Stimulated activated naive CD8-positive, alpha-beta T cell treated with anti-CD3 and anti-CD28 coated beads, Interleukin-15, Interleukin-2, amounts not matched to agents 100 U/mL and 50 U/mL, for 24 hours (primary cell): Measurements from ENCODE around the gene KLRD1.
"Not testable (repeated sequence)": the region's sequence is repeated elsewhere in the genome, so short reads cannot be mapped to it uniquely, and the experiment has no call there.

Experiments used
- ATAC-seq: fragments of 150-1000 bp; cut with Tn5 transposase; one replicate; pipeline ENCODE4 v1.10.0; 2021
- DNase-seq: peaks from one replicate; pipeline ENCODE4 v3.0.0; 2021

KLRD1 gene

DNA sequence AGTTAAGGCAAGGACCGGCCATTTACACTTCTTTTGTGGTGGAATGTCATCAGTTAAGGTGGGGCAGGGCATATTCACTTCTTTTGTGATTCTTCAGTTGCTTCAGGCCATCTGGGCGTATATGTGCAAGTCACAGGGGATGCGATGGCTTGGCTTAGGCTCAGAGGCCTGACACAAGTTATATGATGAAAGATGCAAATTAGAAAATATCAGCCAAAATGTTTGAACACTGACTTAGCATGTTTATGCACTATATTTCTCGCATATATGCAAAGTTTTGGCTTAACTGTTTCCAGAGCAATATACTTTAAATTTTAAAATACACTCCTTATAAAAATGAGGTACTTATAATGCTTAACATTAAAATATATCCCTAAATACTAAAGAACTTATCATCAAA is 30.8 kb downstream of the KLRD1 start:
- ATAC-seq, DNase-seq: not testable (repeated sequence)

- ATAC-seq = no peak
Observed at GRCh38 chr12:10339053-10339840, 31.6 kb downstream of the KLRD1 start.

DNA sequence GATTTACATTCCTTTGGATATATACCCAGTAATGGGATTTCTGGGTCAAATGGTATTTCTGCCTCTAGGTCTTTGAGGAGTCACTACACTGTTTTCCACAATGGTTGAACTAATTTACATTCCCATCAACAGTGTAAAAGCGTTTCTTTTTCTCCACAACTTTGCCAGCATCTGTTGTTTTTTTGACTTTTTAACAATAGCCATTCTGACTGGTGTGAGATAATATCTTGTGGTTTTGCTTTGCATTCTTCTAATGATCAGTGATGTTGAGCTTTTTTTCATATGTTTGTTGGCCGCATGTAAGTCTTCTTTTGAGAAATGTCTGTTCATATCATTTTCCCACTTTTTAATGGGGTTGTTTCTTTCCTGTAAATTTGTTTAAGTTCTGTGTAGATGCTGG is 33.3 kb downstream of the KLRD1 start:
- not testable (repeated sequence) for DNase-seq, ATAC-seq

More at GRCh38 chr12:10339053-10339840, 31.6 kb downstream of the KLRD1 start:
- no peak for DNase-seq

DNA sequence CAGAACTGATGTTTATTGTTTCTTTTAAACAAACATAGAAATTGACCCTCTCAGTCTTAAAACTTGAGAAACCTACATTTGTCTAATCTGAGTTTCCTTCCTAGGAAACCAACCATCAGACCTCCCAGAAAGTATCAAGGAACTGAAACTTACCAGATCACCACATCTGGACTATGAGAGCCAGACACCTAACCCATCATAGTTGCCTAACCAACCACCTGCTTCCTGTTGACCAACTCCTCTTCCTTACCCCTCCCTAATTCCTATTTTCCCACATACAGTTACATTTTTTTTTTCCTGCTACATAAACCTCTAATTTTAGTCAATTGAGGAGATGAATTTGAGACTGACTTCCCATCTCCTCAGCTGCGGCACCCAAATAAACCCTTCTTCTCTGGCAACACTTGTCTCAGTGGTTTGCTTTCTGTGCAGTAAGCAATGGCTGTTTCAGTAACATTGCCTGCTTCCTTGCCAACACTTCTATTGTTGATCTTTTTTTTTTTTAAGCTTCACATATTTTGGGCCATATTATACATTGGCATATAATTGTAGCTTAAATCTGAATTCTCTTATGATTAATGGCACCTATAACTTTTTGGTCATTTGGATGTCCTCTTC is 34.3 kb downstream of the KLRD1 start:
- ATAC-seq (no peak), DNase-seq (no peak)

DNA sequence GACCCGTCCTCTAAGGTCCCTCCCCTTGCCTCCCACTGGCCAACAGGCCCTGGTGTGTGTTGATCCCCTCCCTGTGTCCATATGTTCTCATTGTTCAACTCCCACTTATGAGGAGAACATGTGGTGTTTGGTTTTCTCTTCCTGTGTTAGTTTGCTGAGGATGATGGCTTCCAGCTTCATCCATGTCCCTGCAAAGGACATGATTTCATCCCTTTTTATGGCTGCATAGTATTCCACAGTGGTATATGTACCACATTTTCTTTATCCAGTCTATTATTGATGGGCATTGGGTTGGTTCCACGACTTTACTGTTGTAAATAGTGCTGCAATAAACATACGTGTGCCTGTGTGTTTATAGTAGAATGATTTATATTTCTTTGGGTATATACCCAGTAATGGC is 43.8 kb downstream of the KLRD1 start:
- ATAC-seq, DNase-seq: not testable (repeated sequence)

- DNase-seq = no peak
- ATAC-seq = no peak
Observed at GRCh38 chr12:10354071-10354470, 46.4 kb downstream of the KLRD1 start.

DNA sequence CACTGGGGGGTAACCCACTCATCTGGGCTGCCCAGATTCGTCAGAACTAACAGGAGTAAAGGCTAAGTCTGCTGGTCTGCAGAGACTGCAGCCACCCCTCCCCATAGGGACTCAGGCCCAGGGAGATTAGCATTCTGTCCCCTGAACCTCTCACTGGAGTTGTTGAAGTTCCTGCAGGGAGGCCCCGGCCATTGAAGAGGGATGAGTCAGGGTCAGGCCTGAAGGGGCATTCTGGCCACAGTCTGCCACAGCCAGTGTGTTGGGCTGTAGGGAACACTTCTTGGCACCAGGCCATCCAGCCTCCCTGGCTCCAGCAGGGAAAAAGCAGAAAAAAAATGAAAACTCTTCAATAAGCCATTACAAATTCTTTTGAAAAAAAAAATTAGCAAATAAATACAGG is 46.8 kb downstream of the KLRD1 start:
- DNase-seq (no peak), ATAC-seq (no peak)

DNA sequence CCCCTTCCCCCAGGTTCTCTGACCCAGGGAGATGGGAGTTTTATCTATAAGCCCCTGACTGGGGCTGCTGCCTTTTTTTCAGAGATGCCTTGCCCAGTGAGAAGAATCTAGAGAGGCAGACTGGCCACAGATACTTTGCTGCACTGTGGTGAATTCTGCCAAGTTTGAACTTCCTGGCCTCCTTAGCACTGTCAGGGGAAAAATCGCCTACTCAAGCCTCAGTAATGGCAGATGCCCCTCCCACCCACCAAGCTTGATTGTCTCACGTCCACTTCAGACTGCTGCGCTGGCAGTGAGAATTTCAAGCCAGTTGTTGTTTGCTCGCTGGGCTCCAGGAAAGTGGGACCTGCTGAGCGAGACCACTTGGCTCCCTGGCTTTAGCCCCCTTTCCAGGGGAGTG is 50.5 kb downstream of the KLRD1 start:
- DNase-seq (no peak), ATAC-seq (no peak)

GRCh38 chr12:10358969-10359368 is 51.3 kb downstream of the KLRD1 start:
- no peak for ATAC-seq
- no peak for DNase-seq

GRCh38 chr12:10361084-10361483 is 53.4 kb downstream of the KLRD1 start:
- ATAC-seq (peak; percentile 41), DNase-seq (no peak)

- DNase-seq (no peak), ATAC-seq (no peak)
Observed at GRCh38 chr12:10361622-10362021, 54.0 kb downstream of the KLRD1 start.

DNA sequence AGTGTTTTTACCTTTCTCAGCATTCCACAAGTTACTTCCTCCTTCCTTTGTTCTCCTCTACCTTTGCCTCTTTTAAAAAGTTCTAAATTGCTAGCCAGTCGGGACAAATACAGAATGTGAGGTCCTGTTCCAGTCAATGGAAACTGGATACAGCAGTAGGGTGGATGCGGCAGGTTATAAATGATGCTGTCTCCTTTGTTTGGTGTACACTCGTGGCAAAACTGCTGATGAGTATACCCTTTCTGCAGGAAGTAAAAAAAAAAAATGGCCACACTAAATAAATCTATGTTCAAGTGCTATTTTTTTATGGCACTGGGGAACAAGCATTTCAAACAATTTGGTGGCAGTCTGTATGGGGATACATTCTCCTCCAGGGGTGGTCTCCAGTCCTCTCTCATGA is 54.7 kb downstream of the KLRD1 start:
- DNase-seq (no peak), ATAC-seq (no peak)

DNA sequence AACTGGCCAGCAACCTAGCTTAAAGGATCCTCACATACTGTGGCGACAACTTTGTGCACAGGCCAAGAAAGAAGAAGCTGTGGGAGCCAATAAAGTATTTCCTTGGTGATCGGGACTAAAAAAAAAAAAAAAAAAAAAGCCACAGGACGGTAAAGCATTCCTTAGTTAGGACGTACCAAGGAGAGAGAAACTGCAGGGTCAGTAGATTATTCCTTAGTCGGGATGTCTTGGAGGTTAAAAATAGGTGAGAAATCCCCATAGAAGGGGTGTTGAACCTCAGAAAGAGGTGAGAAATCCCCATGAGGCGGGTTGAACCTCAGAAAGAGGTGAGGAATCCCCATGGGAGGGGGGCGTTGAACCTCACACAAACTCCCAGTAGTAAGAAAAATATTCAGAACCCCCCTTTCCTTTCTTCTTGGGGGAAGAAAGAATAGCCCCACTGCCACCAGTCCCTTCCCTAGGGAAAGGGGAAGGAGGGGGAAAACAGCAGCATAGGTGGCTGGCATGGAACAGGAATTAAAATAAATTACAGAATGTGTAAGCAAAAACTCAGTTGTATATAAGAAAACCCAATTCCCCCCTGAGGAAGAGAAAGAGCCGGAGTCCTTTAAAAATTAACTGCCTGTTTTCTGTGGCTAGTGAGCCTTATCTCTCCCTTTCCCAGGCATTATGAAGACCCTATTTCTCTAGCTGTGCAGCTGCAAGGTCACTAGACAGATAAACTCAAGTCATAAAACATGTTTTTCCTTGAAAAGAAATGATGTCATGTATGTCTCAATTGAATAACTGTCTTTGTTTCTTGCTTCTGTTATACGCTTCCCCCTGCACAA is 55.4 kb downstream of the KLRD1 start:
- DNase-seq = no peak

DNA sequence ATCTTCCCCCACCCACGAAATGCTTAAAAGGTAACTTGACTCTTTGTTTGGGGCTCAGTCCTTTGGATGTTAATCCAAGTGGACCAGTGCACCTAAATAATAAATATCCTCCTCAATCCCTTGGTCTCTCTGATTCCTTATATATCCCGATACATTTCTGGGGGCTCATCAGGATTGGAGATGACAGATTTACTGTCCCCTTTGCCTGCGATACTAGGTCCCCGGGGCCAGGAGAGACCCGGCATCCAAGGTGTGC is 55.9 kb downstream of the KLRD1 start:
- DNase-seq (no peak), ATAC-seq (no peak)

More for the DNA sequence above, 55.4 kb downstream of the KLRD1 start:
- ATAC-seq = no peak

DNA sequence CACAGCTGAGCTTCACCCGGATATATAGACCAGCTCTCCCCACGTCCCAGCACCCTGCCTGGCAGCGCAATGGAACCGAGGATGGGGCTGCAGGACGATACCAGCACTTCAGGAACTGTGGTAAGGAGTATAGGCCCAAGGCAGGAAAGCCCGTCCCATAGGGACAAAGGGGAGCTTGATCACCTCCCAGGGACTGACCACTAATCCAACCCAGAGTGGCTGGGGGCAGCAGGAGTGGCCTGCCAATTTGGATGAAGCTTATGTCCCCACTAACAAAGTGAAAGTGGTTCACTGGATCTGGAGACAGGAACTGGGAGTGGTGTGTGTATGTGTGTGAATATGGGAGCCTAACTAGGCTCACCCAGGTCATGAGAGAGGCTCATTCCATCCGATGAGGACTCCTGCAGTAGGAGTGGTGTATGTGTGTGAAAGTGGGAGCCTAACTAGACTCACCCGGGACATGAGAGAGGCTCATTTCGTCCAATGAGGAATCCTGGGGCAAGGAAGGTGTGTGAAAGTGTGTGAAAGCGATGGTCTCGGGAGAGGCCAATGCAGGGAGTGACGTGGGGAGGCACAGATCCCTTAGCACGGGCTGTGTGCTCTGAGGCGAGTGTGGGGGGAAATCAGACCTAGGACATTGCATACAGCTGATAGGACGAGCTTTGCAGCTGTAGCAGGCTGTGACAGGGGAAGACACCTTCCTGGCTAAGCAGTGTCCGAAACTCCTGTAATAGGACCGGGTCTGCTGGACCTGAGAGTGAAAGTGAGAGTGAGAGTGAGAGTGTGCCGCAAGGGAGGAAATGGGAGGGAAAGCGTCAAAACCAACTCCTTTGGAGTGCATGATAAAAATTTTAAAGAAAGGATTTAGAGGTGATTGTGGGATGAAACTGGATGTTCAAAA is 56.5 kb downstream of the KLRD1 start:
- peak; percentile 53 for DNase-seq
- peak; percentile 69 for ATAC-seq

- DNase-seq = peak; percentile 65
Observed at GRCh38 chr12:10364815-10365622, 57.3 kb downstream of the KLRD1 start.

GRCh38 chr12:10365696-10366405 is 58.2 kb downstream of the KLRD1 start:
- no peak for ATAC-seq
- no peak for DNase-seq

More at GRCh38 chr12:10364815-10365622, 57.3 kb downstream of the KLRD1 start:
- ATAC-seq = peak; percentile 65

DNA sequence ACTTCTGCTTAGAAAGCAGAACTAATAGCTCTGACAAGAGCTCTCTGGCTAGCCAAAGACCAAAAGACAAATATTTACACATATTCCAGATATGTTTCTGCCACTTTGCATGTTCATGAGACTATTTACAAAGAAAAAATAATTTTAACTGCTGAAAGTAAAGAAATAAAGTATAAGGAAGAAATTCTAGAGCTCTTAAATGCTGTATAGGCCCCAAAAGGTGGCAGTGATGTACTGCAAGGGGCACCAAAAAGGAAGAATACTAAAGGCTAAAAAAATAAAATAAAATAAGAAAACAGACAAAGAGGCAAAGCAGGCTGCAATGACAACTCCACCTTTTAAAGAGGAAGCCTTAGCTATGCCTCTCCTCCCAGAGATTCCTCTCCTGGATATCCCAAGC is 59.2 kb downstream of the KLRD1 start:
- no peak for DNase-seq
- no peak for ATAC-seq

DNA sequence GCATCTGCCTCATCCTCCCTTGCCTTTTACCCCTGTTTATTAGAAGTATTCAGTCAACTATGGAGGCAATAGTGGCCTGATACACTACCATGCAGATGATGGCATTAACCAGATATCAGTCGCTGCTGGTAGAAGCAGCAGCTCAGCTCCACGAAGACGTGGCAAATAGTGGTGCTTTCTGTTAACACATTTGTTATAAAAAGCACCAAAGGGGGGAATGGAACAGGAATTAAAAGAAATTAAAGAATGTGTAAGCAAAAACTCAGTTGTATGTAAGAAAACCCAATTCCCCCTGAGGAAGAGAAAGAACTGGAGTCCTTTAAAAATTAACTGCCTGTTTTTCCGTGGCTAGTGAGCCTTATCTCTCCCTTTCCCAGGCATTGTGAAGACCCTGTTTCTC is 60.0 kb downstream of the KLRD1 start:
- not testable (repeated sequence) for DNase-seq, ATAC-seq
